PC-9 (cell line): ENCODE data around the gene SFT2D3. TPM values are rescaled to one million over a fixed set of nuclear protein-coding genes. Genes with fewer than 3 reads are reported as not detected.
A peak's percentile ranks its signal among the peaks of the same experiment; 100 is the strongest.

Source experiments
- Bru-seq: library from RNA; stranded (reverse); fragments of 400-500 nt; gene quantifications from one replicate; lab custom pipeline; 2021; lab: Mats Ljungman, UMichigan
- BruChase-seq, 2 experiments: library from RNA; stranded (reverse); fragments of 400-500 nt; gene quantifications; one replicate each; lab custom pipeline; 2021; lab: Mats Ljungman, UMichigan
- BruUV-seq: library from RNA; stranded (reverse); fragments of 400-500 nt; replicated peaks from 2 replicates; lab custom pipeline; 2021; lab: Mats Ljungman, UMichigan
- CTCF ChIA-PET: fragments of 300-600 bp; sonication (Branson Sonifier 250); formaldehyde crosslinking; loops from one replicate; lab custom pipeline; 2022; ENCODE audit warnings: antibody characterized with exemption; lab: Charles Lee
- POLR2A ChIA-PET: fragments of 300-600 bp; sonication (Branson Sonifier 250); formaldehyde crosslinking; loops from one replicate; lab custom pipeline; 2022; ENCODE audit warnings: antibody characterized with exemption; ENCODE audit not compliant: unreplicated experiment; lab: Charles Lee
- DNase-seq, 2 experiments: peaks; one replicate each; pipeline versions ENCODE4 v3.0.0 to v3.0.0-alpha.2; 2015 to 2022; ENCODE audit warnings: mixed read lengths in 1 of 2
- H2AFZ ChIP-seq: fragments of 200-600 bp; sonication (generic); 2 replicates; pipeline ENCODE4 v1.8.1; 2017; ENCODE audit warnings: antibody characterized with exemption
- H3F3A ChIP-seq: fragments of 200-600 bp; sonication (generic); 2 replicates; pipeline ENCODE4 v1.8.1; 2017; ENCODE audit warnings: antibody characterized with exemption, mild to moderate bottlenecking, low read depth; ENCODE audit not compliant: insufficient read depth
- H3K27ac ChIP-seq: fragments of 200-600 bp; sonication (generic); 2 replicates; pipeline ENCODE4 v1.6.1; 2016; ENCODE audit warnings: mixed run types
- H3K27me3 ChIP-seq: fragments of 200-600 bp; sonication (generic); 2 replicates; pipeline ENCODE4 v1.6.1; 2016; ENCODE audit warnings: low read depth, mixed run types; ENCODE audit not compliant: insufficient read depth
- H3K36me3 ChIP-seq: fragments of 200-600 bp; sonication (generic); 2 replicates; pipeline ENCODE4 v1.6.1; 2016; ENCODE audit warnings: low read depth, mixed run types
- H3K4me1 ChIP-seq: fragments of 200-600 bp; sonication (generic); replicated peaks from 2 replicates; pipeline ENCODE4 v1.6.1; 2016; ENCODE audit warnings: mixed run types; ENCODE audit not compliant: insufficient read depth
- H3K4me2 ChIP-seq: fragments of 200-600 bp; sonication (generic); 2 replicates; pipeline ENCODE4 v1.6.1; 2017; ENCODE audit warnings: mixed run types
- H3K4me3 ChIP-seq: fragments of 200-600 bp; sonication (generic); 2 replicates; pipeline ENCODE4 v1.6.1; 2016; ENCODE audit warnings: mixed run types
- H3K79me2 ChIP-seq: fragments of 200-600 bp; sonication (generic); 2 replicates; pipeline ENCODE4 v1.6.1; 2017; ENCODE audit warnings: low read depth, mixed run types
- H3K9me2 ChIP-seq: fragments of 200-600 bp; sonication (generic); 2 replicates; pipeline ENCODE4 v1.8.1; 2017; ENCODE audit warnings: mild to moderate bottlenecking; ENCODE audit not compliant: insufficient read depth
- H3K9me3 ChIP-seq: fragments of 200-600 bp; sonication (generic); 2 replicates; pipeline ENCODE4 v1.8.1; 2016; ENCODE audit warnings: low read depth; ENCODE audit not compliant: insufficient read depth
- H4K20me1 ChIP-seq: fragments of 200-600 bp; sonication (generic); 2 replicates; pipeline ENCODE4 v1.8.1; 2017; ENCODE audit not compliant: insufficient read depth
- EZH2 ChIP-seq: fragments of 200-600 bp; sonication (generic); IDR thresholded peaks from 2 replicates; pipeline ENCODE4 v1.8.0; 2017; ENCODE audit warnings: antibody characterized with exemption, low read depth
- intact Hi-C: fragments of 100-400 bp; cut with micrococcal nuclease; formaldehyde crosslinking; loops from one replicate; pipeline ENCODE4 v1.10.0; 2022; ENCODE audit not compliant: unreplicated experiment
- long read RNA-seq: library from polyadenylated mRNA; stranded (forward); transcript quantifications from one replicate; pipeline ENCODE4 v2.0.0, GENCODE V29; 2022
- total RNA-seq: library from RNA; stranded (reverse); gene quantifications from 2 replicates; pipeline ENCODE4 v1.2.3, GENCODE V29; 2021
- TF ChIP-seq, protein P1 (sequence below): fragments of 200-600 bp; sonication (generic); conservative IDR thresholded peaks from 2 replicates; pipeline ENCODE4 v1.6.1; 2017; ENCODE audit warnings: mixed run types, antibody characterized with exemption, mild to moderate bottlenecking, moderate library complexity

The SFT2D3 gene, protein sequence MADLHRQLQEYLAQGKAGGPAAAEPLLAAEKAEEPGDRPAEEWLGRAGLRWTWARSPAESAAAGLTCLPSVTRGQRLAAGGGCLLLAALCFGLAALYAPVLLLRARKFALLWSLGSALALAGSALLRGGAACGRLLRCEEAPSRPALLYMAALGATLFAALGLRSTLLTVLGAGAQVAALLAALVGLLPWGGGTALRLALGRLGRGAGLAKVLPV
- total RNA-seq (7.3 and 8.4 TPM in 2 replicates), Bru-seq, nascent RNA (percentile 83 among the genes with signal in this experiment), BruChase-seq, experiment 1, labeled RNA remaining after a 2-hour chase (percentile 75 among the genes with signal in this experiment), BruChase-seq, experiment 2, labeled RNA remaining after a 6-hour chase (percentile 77 among the genes with signal in this experiment)
- long read RNA-seq, transcript SFT2D3-201 (1 exons, 3,735 nt): major isoform, 30 of 30 reads
- long read RNA-seq, partial matches to known transcripts: 0 of 30 reads
- long read RNA-seq, other reads (novel, unspliced or antisense): 0 of 30 reads

DNA sequence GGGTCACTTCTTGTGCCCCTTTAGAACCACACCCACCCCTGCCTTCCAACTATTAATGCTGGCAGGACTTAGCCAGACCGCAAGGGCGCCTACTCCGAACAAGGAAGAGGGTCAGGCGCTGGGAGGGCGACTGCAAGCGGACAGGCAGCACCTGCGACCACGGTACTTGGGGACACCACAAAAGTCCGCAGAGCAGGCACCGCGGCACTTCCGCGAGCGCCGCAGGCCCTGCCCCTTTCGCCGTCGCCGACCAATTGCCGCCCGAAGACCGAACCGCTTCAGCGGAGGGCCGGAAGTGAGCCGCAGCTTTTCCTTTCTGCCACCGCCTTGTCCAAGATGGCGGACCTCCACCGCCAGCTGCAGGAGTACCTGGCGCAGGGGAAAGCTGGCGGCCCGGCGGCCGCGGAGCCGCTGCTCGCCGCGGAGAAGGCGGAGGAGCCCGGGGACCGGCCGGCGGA lies at the start of gene SFT2D3:
Gene SFT2D3, plus strand, starts transcription at position 305 of the 458 bp plus-strand sequence. Its CDS starts 32 bp downstream, at position 337.
- peaks cover 28% of the 10 kb centered on the region for H3K79me2 ChIP-seq
- CTCF ChIA-PET: no interaction called here
- DNase-seq: peak; percentile 89 to 93
- POLR2A ChIA-PET: interaction anchor here (0.7 kb wide), 1 partner anchor 193 kb away, joined by 4 read pairs; no protein-coding TSS in a partner anchor
- peaks cover 32% of the 10 kb centered on the region for H3K4me1 ChIP-seq
- peak within 1 kb of the TSS; percentile 76 for H2AFZ ChIP-seq
- peak within 1 kb of the TSS; percentile 89 for H3K4me2 ChIP-seq
- H3K9me3 ChIP-seq: no peaks in the 10 kb centered on the region
- no peaks in the 10 kb centered on the region for H3K9me2 ChIP-seq
- H3K4me3 ChIP-seq: peak within 1 kb of the TSS; percentile 66
- peaks cover 37% of the 10 kb centered on the region for H3F3A ChIP-seq
- TF ChIP-seq, protein P1, sequence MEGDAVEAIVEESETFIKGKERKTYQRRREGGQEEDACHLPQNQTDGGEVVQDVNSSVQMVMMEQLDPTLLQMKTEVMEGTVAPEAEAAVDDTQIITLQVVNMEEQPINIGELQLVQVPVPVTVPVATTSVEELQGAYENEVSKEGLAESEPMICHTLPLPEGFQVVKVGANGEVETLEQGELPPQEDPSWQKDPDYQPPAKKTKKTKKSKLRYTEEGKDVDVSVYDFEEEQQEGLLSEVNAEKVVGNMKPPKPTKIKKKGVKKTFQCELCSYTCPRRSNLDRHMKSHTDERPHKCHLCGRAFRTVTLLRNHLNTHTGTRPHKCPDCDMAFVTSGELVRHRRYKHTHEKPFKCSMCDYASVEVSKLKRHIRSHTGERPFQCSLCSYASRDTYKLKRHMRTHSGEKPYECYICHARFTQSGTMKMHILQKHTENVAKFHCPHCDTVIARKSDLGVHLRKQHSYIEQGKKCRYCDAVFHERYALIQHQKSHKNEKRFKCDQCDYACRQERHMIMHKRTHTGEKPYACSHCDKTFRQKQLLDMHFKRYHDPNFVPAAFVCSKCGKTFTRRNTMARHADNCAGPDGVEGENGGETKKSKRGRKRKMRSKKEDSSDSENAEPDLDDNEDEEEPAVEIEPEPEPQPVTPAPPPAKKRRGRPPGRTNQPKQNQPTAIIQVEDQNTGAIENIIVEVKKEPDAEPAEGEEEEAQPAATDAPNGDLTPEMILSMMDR: no peak
- TF ChIP-seq EZH2: no peak
- H3K27ac ChIP-seq: peak within 1 kb of the TSS; percentile 94
- H3K36me3 ChIP-seq: peaks cover 19% of the 10 kb centered on the region
- intact Hi-C loops: loop anchor here (1.0 to 5.0 kb wide), 6 partner anchors 52 to 474 kb away; partner anchors contain the start of genes IWS1, POLR2D, UGGT1 and WDR33
- H3K27me3 ChIP-seq: no peaks in the 10 kb centered on the region
- H4K20me1 ChIP-seq: peaks cover 19% of the 10 kb centered on the region; the same call in 1 of the 2 replicates
- no TSS peak for BruUV-seq

DNA sequence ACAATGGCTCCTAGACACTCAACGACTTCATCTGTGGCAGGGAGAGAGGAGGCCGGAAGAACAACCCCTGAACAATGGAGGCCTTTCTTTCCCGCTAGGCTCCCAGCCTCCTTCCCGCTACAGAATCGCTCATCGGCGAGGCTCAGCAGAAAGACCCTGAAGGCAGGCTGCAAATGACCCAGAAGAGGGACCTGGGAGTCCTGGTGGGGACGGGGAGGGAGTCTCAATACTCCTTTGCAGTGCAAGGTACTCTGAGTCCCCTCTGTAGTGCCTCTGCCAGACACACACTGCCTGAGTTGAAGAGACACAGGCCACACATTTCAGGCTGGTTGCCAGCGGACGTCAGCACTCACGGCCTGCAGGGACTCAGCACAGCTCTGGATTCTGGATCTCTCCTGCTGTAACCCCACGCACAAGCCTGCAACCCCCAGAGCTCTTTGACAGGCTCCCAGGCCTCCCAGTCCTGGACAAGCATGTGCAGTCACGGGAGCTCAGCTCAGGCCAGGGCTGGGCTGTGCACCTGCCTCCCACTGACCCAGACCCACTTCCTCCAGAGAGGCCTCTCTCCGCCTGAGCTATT lies 49.2 kb upstream of the SFT2D3 start:
- H3K4me3 ChIP-seq: no peak overlapping the region
- no peaks in the 10 kb centered on the region for H3K27me3 ChIP-seq
- H3K9me2 ChIP-seq: no peaks in the 10 kb centered on the region
- POLR2A ChIA-PET: no interaction called here
- no peak for DNase-seq
- no peak for TF ChIP-seq EZH2
- TF ChIP-seq, protein P1: no peak
- no peaks in the 10 kb centered on the region for H3K79me2 ChIP-seq
- CTCF ChIA-PET: no interaction called here
- H3K36me3 ChIP-seq: no peaks in the 10 kb centered on the region
- H3K4me2 ChIP-seq: no peak overlapping the region
- intact Hi-C loops: no loop called here
- H2AFZ ChIP-seq: no peak overlapping the region
- no peaks in the 10 kb centered on the region for H3K4me1 ChIP-seq
- H3K9me3 ChIP-seq: no peaks in the 10 kb centered on the region
- no peaks in the 10 kb centered on the region for H3F3A ChIP-seq
- H3K27ac ChIP-seq: no peak overlapping the region
- H4K20me1 ChIP-seq: no peaks in the 10 kb centered on the region
- BruUV-seq: no TSS peak

DNA sequence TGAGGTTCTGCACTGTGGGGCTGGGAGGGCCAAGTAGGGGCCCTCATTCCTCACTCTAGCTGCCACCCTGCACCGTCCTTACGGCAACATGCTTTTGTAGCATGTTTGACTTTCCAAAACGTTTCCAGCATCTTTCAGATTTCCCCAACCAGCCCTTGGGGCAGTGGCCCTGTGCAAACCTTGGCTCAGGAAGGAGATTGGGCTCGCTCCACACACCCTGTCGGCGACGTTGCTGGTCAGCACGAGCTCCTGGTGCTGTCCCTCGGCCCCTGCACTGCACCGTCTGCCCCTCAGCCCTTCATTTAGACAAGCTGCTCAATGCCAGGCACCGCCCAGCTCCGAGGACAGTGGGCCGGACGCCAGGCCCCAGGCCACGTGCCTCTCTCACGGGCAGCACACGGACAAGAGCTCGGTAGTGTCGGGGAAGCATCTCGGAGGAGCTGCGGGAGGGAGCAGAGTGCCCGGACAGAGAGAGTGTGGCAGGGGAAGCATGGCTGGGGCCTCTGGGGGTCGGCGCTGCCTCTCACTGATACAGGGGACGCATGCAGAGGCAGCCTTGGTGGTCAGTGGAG lies 48.4 kb upstream of the SFT2D3 start:
- H3K9me2 ChIP-seq: no peaks in the 10 kb centered on the region
- H3K36me3 ChIP-seq: no peaks in the 10 kb centered on the region
- no peaks in the 10 kb centered on the region for H3K9me3 ChIP-seq
- ChIA-PET CTCF (no interaction called here), POLR2A (no interaction called here)
- no peaks in the 10 kb centered on the region for H4K20me1 ChIP-seq
- intact Hi-C loops: no loop called here
- H3K27ac ChIP-seq: no peak overlapping the region
- no peak overlapping the region for H3K4me3 ChIP-seq
- no peaks in the 10 kb centered on the region for H3F3A ChIP-seq
- no peak overlapping the region for H2AFZ ChIP-seq
- H3K79me2 ChIP-seq: no peaks in the 10 kb centered on the region
- BruUV-seq: no TSS peak
- no peak for TF ChIP-seq EZH2
- TF ChIP-seq, protein P1: no peak
- no peak for DNase-seq
- no peaks in the 10 kb centered on the region for H3K27me3 ChIP-seq
- no peak overlapping the region for H3K4me2 ChIP-seq
- no peaks in the 10 kb centered on the region for H3K4me1 ChIP-seq
